ENCODE results near the gene ATP2A2.

DNA sequence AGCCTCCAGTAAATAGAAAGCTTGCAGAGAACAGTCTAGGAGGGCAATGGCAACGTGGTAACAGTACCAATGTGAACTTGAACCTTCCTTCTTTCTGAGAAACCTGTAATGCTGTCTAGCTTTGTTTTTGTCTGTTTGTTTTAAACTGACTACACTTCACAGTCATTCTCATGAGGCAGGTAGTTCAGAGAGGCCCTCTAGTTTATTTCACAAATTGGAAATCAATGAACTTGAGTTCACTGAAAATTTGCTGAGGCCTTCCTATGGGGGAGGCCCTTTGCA, 2.9 kb upstream of the ATP2A2 start:
- TF ChIP-seq, protein P1, sequence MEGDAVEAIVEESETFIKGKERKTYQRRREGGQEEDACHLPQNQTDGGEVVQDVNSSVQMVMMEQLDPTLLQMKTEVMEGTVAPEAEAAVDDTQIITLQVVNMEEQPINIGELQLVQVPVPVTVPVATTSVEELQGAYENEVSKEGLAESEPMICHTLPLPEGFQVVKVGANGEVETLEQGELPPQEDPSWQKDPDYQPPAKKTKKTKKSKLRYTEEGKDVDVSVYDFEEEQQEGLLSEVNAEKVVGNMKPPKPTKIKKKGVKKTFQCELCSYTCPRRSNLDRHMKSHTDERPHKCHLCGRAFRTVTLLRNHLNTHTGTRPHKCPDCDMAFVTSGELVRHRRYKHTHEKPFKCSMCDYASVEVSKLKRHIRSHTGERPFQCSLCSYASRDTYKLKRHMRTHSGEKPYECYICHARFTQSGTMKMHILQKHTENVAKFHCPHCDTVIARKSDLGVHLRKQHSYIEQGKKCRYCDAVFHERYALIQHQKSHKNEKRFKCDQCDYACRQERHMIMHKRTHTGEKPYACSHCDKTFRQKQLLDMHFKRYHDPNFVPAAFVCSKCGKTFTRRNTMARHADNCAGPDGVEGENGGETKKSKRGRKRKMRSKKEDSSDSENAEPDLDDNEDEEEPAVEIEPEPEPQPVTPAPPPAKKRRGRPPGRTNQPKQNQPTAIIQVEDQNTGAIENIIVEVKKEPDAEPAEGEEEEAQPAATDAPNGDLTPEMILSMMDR (optimal IDR thresholded peaks at IDR 0.05 in 1 of 3, IDR thresholded peaks at IDR 0.05 in 1 of 3, conservative IDR thresholded peaks at IDR 0.05 in 1 of 3; ENCODE audit: extremely low read depth in 1 of 3, insufficient read depth in 2 of 3, low read length in 3 of 3), result no peak
- no peak for TF ChIP-seq EZH2 (IDR thresholded peaks at IDR 0.05; ENCODE audit: low read length)
